Kidney (tissue), 14 donors: ENCODE data around the gene MAP2K2. TPM values are rescaled to one million over a fixed set of nuclear protein-coding genes. Genes with fewer than 3 reads are reported as not detected.
"Not testable (repeated sequence)": the region's sequence is repeated elsewhere in the genome, so short reads cannot be mapped to it uniquely, and the experiment has no call there.

Experiments used
- DNase-seq, 5 donors: peaks; one replicate each; pipeline ENCODE4 v3.0.0-alpha.2; 2013 to 2020
- FAIRE-seq: peaks from 2 replicates; lab custom pipeline; 2012; peaks lifted over from hg19 to GRCh38; lab: Jason Lieb, UNC
- H3K27ac ChIP-seq, 2 donors: one replicate each; pipeline ENCODE4 v1.7.0; 2013; ENCODE audit warnings: low read depth in 2 of 2, low read length in 2 of 2, inconsistent platforms in 1 of 2
- H3K27me3 ChIP-seq: one replicate; pipeline ENCODE4 v1.7.1; 2013; ENCODE audit warnings: low read length, inconsistent platforms; ENCODE audit not compliant: control insufficient read depth, insufficient read depth
- H3K36me3 ChIP-seq, 3 donors: one replicate each; pipeline versions ENCODE4 v1.7.0 to v1.7.1; 2013; ENCODE audit warnings: low read length in 3 of 3, control low read depth in 1 of 3, inconsistent platforms in 1 of 3; ENCODE audit not compliant: insufficient read depth in 3 of 3, control insufficient read depth in 2 of 3
- H3K4me1 ChIP-seq, 3 donors: one replicate each; pipeline versions ENCODE4 v1.7.0 to v1.7.1; 2013; ENCODE audit warnings: low read length in 3 of 3, inconsistent platforms in 1 of 3, low read depth in 1 of 3; ENCODE audit not compliant: control insufficient read depth in 2 of 3, insufficient read depth in 2 of 3
- H3K4me3 ChIP-seq, 3 donors: one replicate each; pipeline versions ENCODE4 v1.7.0 to v1.8.1; 2013; ENCODE audit warnings: low read length in 3 of 3, control low read depth in 1 of 3, inconsistent platforms in 1 of 3
- H3K9ac ChIP-seq, 3 donors: one replicate each; pipeline versions ENCODE4 v1.7.0 to v1.7.1; 2013; ENCODE audit warnings: low read length in 3 of 3, control low read depth in 1 of 3, inconsistent platforms in 1 of 3
- H3K9me3 ChIP-seq, 3 donors: one replicate each; pipeline versions ENCODE4 v1.7.0 to v1.7.1; 2013; ENCODE audit warnings: low read length in 3 of 3, control low read depth in 1 of 3, inconsistent platforms in 1 of 3; ENCODE audit not compliant: control insufficient read depth in 2 of 3, insufficient read depth in 1 of 3
- CTCF ChIP-seq: IDR thresholded peaks from 3 replicates; pipeline ENCODE4 v1.5.1; 2012; ENCODE audit warnings: mild to moderate bottlenecking, moderate library complexity, borderline replicate concordance; ENCODE audit not compliant: insufficient read depth; ENCODE audit errors: extremely low read depth
- intact Hi-C: fragments of 100-400 bp; cut with DNase I; formaldehyde crosslinking; loops from one replicate; pipeline ENCODE4 v1.11.1; 2022
- polyA plus RNA-seq: library from polyadenylated mRNA; stranded (reverse); fragments of 350-450 nt; fragmentation: Illumina TruSeq; extraction: RNeasy Lipid Tissue Mini Kit (QIAGEN cat#74804); gene quantifications from one replicate; pipeline ENCODE4 v1.2.3, GENCODE V29; 2014; ENCODE audit warnings: low read depth, low replicate concordance; ENCODE audit not compliant: insufficient read depth
- total RNA-seq: library from RNA; stranded (reverse); fragmentation: NEBNext Ultra II Directional; extraction: Animal tissue kit (Norgen Biotek cat#: 25700); gene quantifications from one replicate; pipeline ENCODE4 v1.2.1, GENCODE V29; 2021
- donor health status: control.
- donor health status: control.
- donor health status: control.
- donor health status: control.
- donor health status: control.
- donor health status: DM: yes; HTN: yes; CAD: no.
- donor health status: Normal renal cell carcinoma (clear cell type).

Gene MAP2K2
- total and polyA plus RNA-seq, 2 donors from 2014 or later: 105 to 138 TPM

DNA sequence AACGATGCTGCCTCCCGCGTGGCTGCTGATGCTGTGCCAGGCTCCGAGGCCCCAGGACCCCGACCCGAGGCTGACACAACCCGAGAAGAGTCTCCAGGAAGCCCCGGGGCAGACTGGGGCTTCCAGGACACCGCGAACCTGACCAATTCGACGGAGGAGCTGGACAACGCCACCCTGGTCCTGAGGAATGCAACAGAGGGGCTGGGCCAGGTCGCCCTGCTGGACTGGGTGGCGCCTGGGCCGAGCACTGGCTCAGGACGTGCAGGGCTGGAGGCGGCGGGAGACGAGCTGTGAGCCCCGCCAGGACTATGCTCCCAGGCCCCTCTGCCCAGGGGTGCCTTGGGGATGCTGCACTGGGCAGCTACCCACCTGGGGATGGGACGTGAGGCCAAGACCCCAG is 47.8 kb upstream of the MAP2K2 start:
- no peak overlapping the region for H3K9ac ChIP-seq
- H3K4me3 ChIP-seq: no peak overlapping the region
- H3K4me1 ChIP-seq: peaks cover 0 to 2% (median 0%) of the 10 kb centered on the region in 3 donors
- no peaks in the 10 kb centered on the region for H3K9me3 ChIP-seq
- FAIRE-seq: no peak
- H3K27me3 ChIP-seq: no peaks in the 10 kb centered on the region
- no peaks in the 10 kb centered on the region for H3K36me3 ChIP-seq
- no peak overlapping the region for H3K27ac ChIP-seq
- DNase-seq: no peak
- intact Hi-C loops: no loop called here
- no peak for TF ChIP-seq CTCF

DNA sequence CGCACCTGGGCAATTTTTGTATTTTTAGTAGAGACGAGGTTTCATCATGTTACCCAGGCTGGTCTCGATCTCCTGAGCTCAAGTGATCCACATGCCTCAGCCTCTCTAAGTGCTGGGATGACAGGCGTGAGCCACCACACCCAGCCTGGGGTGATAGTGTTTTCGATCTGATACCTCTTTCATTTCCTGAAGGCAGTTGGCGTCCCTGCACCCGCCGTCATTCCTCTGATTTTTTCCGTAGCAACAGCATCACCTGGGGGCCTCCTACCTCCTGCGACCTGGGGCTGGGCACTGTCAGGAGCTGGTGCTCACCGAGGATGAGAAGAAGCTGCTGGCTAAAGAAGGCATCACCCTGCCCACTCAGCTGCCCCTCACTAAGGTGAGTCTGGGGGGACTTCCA is 40.3 kb upstream of the MAP2K2 start:
- no peak for TF ChIP-seq CTCF
- DNase-seq (no peak), FAIRE-seq (no peak)
- H3K27me3 ChIP-seq: no peaks in the 10 kb centered on the region
- intact Hi-C loops: no loop called here
- H3K4me3 ChIP-seq: no peak overlapping the region
- no peaks in the 10 kb centered on the region for H3K4me1 ChIP-seq
- no peaks in the 10 kb centered on the region for H3K36me3 ChIP-seq
- H3K9ac ChIP-seq: no peak overlapping the region
- no peaks in the 10 kb centered on the region for H3K9me3 ChIP-seq
- no peak overlapping the region for H3K27ac ChIP-seq

GRCh38 chr19:4161415-4162077 is 37.6 kb upstream of the MAP2K2 start:
- no peak overlapping the region for H3K27ac ChIP-seq

DNA sequence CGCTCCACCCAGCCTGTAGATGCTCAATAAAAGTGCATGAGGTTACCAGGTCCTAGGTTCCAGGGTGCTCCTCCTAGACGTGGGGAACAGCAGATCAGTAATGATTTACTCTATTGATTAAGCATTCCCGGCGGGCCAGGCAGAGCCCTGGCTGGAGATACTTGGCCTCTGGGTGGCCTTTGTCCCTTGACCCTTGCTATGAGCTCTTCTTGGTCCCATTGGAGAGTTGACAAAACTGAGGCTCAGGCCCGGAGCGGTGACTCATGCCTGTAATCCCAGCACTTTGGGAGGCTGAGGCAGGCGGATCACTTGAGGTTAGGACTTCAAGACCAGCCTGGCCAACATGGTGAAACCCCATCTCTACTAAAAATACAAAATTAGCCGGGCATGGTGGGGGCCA is 34.0 kb upstream of the MAP2K2 start:
- H3K9me3 ChIP-seq, DNase-seq, intact Hi-C loops, H3K27ac ChIP-seq, H3K36me3 ChIP-seq, H3K4me3 ChIP-seq, H3K4me1 ChIP-seq, H3K27me3 ChIP-seq, FAIRE-seq, H3K9ac ChIP-seq: not testable (repeated sequence)

More at GRCh38 chr19:4161415-4162077, 37.6 kb upstream of the MAP2K2 start:
- FAIRE-seq (no peak), DNase-seq (no peak)
- Histone ChIP-seq H3K4me1 (no peaks in the 10 kb centered on the region), H3K4me3 (no peak overlapping the region), H3K9ac (no peak overlapping the region), H3K9me3 (no peaks in the 10 kb centered on the region), H3K36me3 (no peaks in the 10 kb centered on the region), H3K27me3 (no peaks in the 10 kb centered on the region)
- intact Hi-C loops: no loop called here
- TF ChIP-seq CTCF: no peak
